ENCODE results near the gene KCTD17. TPM values are rescaled to one million over a fixed set of nuclear protein-coding genes. Genes with fewer than 3 reads are reported as not detected.

KCTD17 gene
- total and polyA plus RNA-seq, 4 donors: 2.0 to 5.2 (median 3.7) TPM

- TF ChIP-seq CTCF (IDR thresholded peaks at IDR 0.05; ENCODE audit: low read depth, low read length, missing input control): no peak
These were observed 51.6 kb downstream of the KCTD17 start (continued) for GRCh38 chr22:37103151-37103550.

GRCh38 chr22:37103656-37104452 is 52.3 kb downstream of the KCTD17 start:
- H3K4me3 ChIP-seq (ENCODE audit: low read depth in 1 of 3, low read length in 3 of 3): no peak overlapping the region
- H3K36me3 ChIP-seq (ENCODE audit: control insufficient read depth in 4 of 4, insufficient read depth in 3 of 4, low read depth in 1 of 4, low read length in 3 of 4): peaks cover 0 to 25% (median 11%) of the 10 kb centered on the region in 4 donors
- DNase-seq (ENCODE audit: low spot score): no peak
- H3K27ac ChIP-seq (ENCODE audit: low read depth in 1 of 2, low read length in 2 of 2): no peak overlapping the region
- 83% methylated on average over 14 of the region's 14 CpGs for WGBS
- no peaks in the 10 kb centered on the region for H3K27me3 ChIP-seq (ENCODE audit: control insufficient read depth in 4 of 4, insufficient read depth in 4 of 4, low read length in 3 of 4)
- H3K4me1 ChIP-seq (ENCODE audit: control insufficient read depth in 4 of 4, insufficient read depth in 4 of 4, low read length in 3 of 4): peaks cover 0 to 35% (median 17%) of the 10 kb centered on the region in 4 donors
- H3K9ac ChIP-seq (ENCODE audit: low read depth in 1 of 2, low read length in 2 of 2): no peak overlapping the region
- TF ChIP-seq TAF1 (conservative IDR thresholded peaks at IDR 0.05): no peak
- TF ChIP-seq ZBTB33 (IDR thresholded peaks at IDR 0.05): no peak
- no peaks in the 10 kb centered on the region for H3K9me3 ChIP-seq (ENCODE audit: control insufficient read depth in 4 of 4, low read length in 3 of 4)

GRCh38 chr22:37105154-37105553 is 53.6 kb downstream of the KCTD17 start:
- DNase-seq (ENCODE audit: low spot score): no peak
- H3K27me3 ChIP-seq (ENCODE audit: control insufficient read depth in 4 of 4, insufficient read depth in 4 of 4, low read length in 3 of 4): no peaks in the 10 kb centered on the region
- H3K4me1 ChIP-seq (ENCODE audit: control insufficient read depth in 4 of 4, insufficient read depth in 4 of 4, low read length in 3 of 4): peaks cover 0 to 44% (median 21%) of the 10 kb centered on the region in 4 donors
- 29% methylated on average over 7 of the region's 7 CpGs for WGBS
- TF ChIP-seq TAF1 (conservative IDR thresholded peaks at IDR 0.05): no peak
- TF ChIP-seq MAX (IDR thresholded peaks at IDR 0.05): no peak
- no peak for TF ChIP-seq HNF4A (conservative IDR thresholded peaks at IDR 0.05)
- TF ChIP-seq JUND (IDR thresholded peaks at IDR 0.05): no peak
- no peak for TF ChIP-seq RXRA (IDR thresholded peaks at IDR 0.05)
- TF ChIP-seq GABPA (IDR thresholded peaks at IDR 0.05 in 1 of 2, conservative IDR thresholded peaks at IDR 0.05 in 1 of 2): no peak
- TF ChIP-seq FOXA1 (IDR thresholded peaks at IDR 0.05): no peak
- no peak for TF ChIP-seq HNF4G (IDR thresholded peaks at IDR 0.05)
- TF ChIP-seq RAD21 (IDR thresholded peaks at IDR 0.05): no peak
- H3K4me3 ChIP-seq (ENCODE audit: low read depth in 1 of 3, low read length in 3 of 3): no peak overlapping the region
- H3K9me3 ChIP-seq (ENCODE audit: control insufficient read depth in 4 of 4, low read length in 3 of 4): no peaks in the 10 kb centered on the region
- peaks cover 0 to 20% (median 8%) of the 10 kb centered on the region in 4 donors for H3K36me3 ChIP-seq (ENCODE audit: control insufficient read depth in 4 of 4, insufficient read depth in 3 of 4, low read depth in 1 of 4, low read length in 3 of 4)
- no peak overlapping the region for H3K27ac ChIP-seq (ENCODE audit: low read depth in 1 of 2, low read length in 2 of 2)
- H3K9ac ChIP-seq (ENCODE audit: low read depth in 1 of 2, low read length in 2 of 2): no peak overlapping the region

GRCh38 chr22:37105990-37106389 is 54.4 kb downstream of the KCTD17 start:
- Histone ChIP-seq H3K36me3 (ENCODE audit: control insufficient read depth in 4 of 4, insufficient read depth in 3 of 4, low read depth in 1 of 4, low read length in 3 of 4) (peaks cover 0 to 14% (median 7%) of the 10 kb centered on the region in 4 donors), H3K4me1 (ENCODE audit: control insufficient read depth in 4 of 4, insufficient read depth in 4 of 4, low read length in 3 of 4) (peaks cover 2 to 52% (median 24%) of the 10 kb centered on the region in 4 donors), H3K27me3 (ENCODE audit: control insufficient read depth in 4 of 4, insufficient read depth in 4 of 4, low read length in 3 of 4) (no peaks in the 10 kb centered on the region), H3K9ac (ENCODE audit: low read depth in 1 of 2, low read length in 2 of 2) (no peak overlapping the region), H3K27ac (ENCODE audit: low read depth in 1 of 2, low read length in 2 of 2) (no peak overlapping the region), H3K9me3 (ENCODE audit: control insufficient read depth in 4 of 4, low read length in 3 of 4) (no peaks in the 10 kb centered on the region), H3K4me3 (ENCODE audit: low read depth in 1 of 3, low read length in 3 of 3) (no peak overlapping the region)
- 88% methylated on average over 5 of the region's 5 CpGs for WGBS
- DNase-seq (ENCODE audit: low spot score): no peak
- TF ChIP-seq RXRA (IDR thresholded peaks at IDR 0.05) (no peak), ATF3 (IDR thresholded peaks at IDR 0.05) (no peak), ZBTB33 (IDR thresholded peaks at IDR 0.05) (no peak), NR2F2 (IDR thresholded peaks at IDR 0.05) (no peak), REST (IDR thresholded peaks at IDR 0.05) (no peak), HNF4A (conservative IDR thresholded peaks at IDR 0.05) (no peak), TAF1 (conservative IDR thresholded peaks at IDR 0.05) (no peak), GABPA (IDR thresholded peaks at IDR 0.05 in 1 of 2, conservative IDR thresholded peaks at IDR 0.05 in 1 of 2) (no peak), FOXA1 (IDR thresholded peaks at IDR 0.05) (no peak)
